DMS79 (cell line): Measurements from ENCODE around the gene MRPL23.

ENCODE experiments used
- DNase-seq: peaks from one replicate; lab custom pipeline; 2025; lab: John Stamatoyannopoulos, UW

Gene MRPL23

GRCh38 chr11:1994121-1994520 is 47.0 kb downstream of the MRPL23 start:
- DNase-seq, result no peak

DNA sequence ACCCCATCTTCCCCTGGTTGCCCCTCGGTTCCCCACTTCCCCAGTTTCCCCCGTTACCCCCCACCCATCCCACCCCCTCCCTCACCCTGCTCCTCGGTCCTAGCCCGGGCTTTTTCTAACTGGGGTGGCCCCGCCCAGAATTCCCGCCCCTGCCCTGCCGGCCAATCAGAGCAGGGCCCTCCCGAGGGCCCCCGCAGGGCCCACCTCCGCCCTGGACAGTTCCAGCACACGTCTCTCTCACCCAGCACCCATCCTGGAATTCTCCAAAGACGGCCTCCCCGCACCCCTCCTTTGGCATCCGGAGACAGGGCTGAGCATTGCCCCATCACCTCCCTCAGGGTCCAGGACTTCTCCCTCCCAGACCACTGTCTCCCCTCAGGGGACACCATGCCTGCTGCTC is 50.6 kb downstream of the MRPL23 start, which contains the start of gene H19:
Gene H19, minus strand, starts transcription at position 88 of the 400 bp plus-strand sequence.
- no peak for DNase-seq

- DNase-seq, result no peak
Observed at GRCh38 chr11:1998290-1998689, 51.2 kb downstream of the MRPL23 start.

DNA sequence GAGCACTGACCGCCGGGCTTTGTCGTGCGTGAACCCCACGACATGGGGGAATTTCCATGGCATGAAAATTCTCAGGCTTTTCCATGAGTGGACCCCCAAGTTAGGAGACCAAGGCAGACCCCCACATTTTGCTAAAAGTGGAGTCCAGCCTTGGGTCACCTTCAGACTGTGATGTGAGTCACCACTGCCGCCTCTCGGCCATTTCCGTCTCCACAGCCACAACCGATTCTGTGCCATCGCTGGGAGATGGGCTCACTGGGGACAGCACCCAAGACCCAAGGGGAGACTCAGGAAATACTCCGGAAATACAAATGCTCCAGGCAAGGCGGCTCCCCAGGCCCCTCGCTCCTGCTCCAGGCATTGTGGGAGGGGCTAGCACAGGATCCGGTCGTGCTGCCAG is 51.7 kb downstream of the MRPL23 start:
- no peak for DNase-seq

GRCh38 chr11:2002042-2002776 is 55.1 kb downstream of the MRPL23 start:
- no peak for DNase-seq

DNA sequence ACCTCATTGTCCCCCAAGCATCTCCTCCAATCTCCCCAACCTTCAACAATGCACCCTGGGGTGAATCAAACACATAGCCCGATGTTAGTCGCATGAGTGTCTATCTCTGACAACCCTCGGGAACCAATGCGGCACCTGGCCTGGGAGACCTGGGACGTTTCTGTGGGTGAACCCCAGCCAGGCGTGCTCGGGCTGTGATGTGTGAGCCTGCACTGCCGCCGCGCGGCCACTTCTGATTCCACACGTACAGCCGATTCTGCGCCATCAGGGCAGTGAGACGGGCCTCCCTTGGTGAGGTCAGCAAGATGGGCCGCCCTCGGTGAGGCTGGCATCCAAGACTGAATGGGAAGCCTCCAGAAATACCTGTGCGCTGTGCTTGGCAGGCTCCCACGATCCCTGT is 55.7 kb downstream of the MRPL23 start:
- no peak for DNase-seq

DNA sequence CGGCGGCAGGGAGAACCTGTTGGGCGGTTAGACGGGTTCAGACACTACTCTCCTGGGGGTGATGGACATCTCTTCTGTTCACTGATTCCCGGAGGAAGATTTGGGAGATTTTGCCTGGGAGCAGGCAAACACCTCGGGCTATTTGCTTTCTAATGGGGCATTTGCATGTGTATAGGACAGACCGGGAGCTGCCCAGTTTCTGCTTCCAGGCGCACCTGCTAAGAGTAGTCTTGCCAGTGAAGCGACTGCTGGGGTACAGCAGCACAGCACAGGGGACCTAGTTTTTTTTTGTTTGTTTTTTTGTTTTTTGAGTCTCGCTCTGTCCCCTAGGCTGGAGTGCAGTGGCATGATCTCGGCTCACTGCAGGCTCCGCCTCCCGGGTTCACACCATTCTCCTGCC is 57.3 kb downstream of the MRPL23 start:
- DNase-seq, result no peak
